Adrenal gland (tissue), 12 donors: ENCODE results near the gene OPCML. TPM values are rescaled to one million over a fixed set of nuclear protein-coding genes. Genes with fewer than 3 reads are reported as not detected.

Source experiments
- DNase-seq, 7 donors: peaks; one replicate each; pipeline ENCODE4 v3.0.0-alpha.2; 2019 to 2020
- H3K27ac ChIP-seq, 5 donors: fragments of 200-600 bp; sonication (generic) in 4 of 5; 1 replicate in 3 of 5; 2 replicates in 2 of 5; pipeline versions ENCODE4 v1.5.1 to v1.8.0; 2016 to 2020; ENCODE audit warnings: mild to moderate bottlenecking in 1 of 5
- H3K27me3 ChIP-seq: fragments of 200-600 bp; 2 replicates; pipeline ENCODE4 v1.8.0; 2021
- H3K36me3 ChIP-seq, 2 donors: fragments of 200-600 bp; replicated peaks in 1 of 2; 1 replicate in 1 of 2; 2 replicates in 1 of 2; pipeline versions ENCODE4 v1.5.1 to v1.8.0; 2018 to 2022
- H3K4me1 ChIP-seq, 2 donors: fragments of 200-600 bp; replicated peaks in 1 of 2; 1 replicate in 1 of 2; 2 replicates in 1 of 2; pipeline versions ENCODE4 v1.5.1 to v1.8.0; 2018 to 2021
- H3K4me3 ChIP-seq, 4 donors: fragments of 200-600 bp; sonication (generic) in 3 of 4; one replicate each; pipeline ENCODE4 v1.5.1; 2016 to 2018
- H3K9me3 ChIP-seq, 3 donors: fragments of 200-600 bp; sonication (generic) in 1 of 3; replicated peaks in 1 of 3; 1 replicate in 2 of 3; 2 replicates in 1 of 3; pipeline versions ENCODE4 v1.5.1 to v1.8.0; 2016 to 2021
- POLR2A ChIP-seq, 2 donors: fragments of 450-650 bp; IDR thresholded peaks; one replicate each; pipeline ENCODE4 v1.6.1; 2017; ENCODE audit warnings: antibody characterized with exemption in 2 of 2, mild to moderate bottlenecking in 2 of 2, moderate library complexity in 1 of 2
- WGBS, 4 donors: extraction: QIAGEN DNeasy Blood & Tissue Kit in 2 of 4; methylation state at CpG; one replicate each; pipeline versions ENCODE4 v1.1.5 to v1.1.7; 2013 to 2017; 5-methylcytosine and 5-hydroxymethylcytosine counted together
- intact Hi-C, 2 donors: fragments of 100-400 bp; cut with DNase I; formaldehyde crosslinking; loops; one replicate each; pipeline versions ENCODE4 v1.14.1 to v1.15.0; 2022 to 2023
- polyA plus RNA-seq, 3 donors: library from polyadenylated mRNA; stranded (reverse); fragments of 200-250 nt in 2 of 3; fragments of 350-450 nt in 1 of 3; fragmentation: Illumina TruSeq in 1 of 3; extraction: RNeasy Lipid Tissue Mini Kit (QIAGEN cat#74804) in 1 of 3; gene quantifications; one replicate each; pipeline ENCODE4 v1.2.3, GENCODE V29; 2013 to 2014
- total RNA-seq, 9 donors: library from RNA; depleted of rRNA in 4 of 9; stranded (reverse); fragments of >200 nt in 4 of 9; fragments of 120-200 nt in 1 of 9; fragmentation: NEBNext Ultra II Directional in 1 of 9; extraction: Animal tissue kit (Norgen Biotek cat#: 25700) in 1 of 9; gene quantifications; one replicate each; pipeline versions ENCODE4 v1.1.0 to v1.2.4, GENCODE V29; 2013 to 2023
- TF ChIP-seq, protein P1 (sequence below), 6 experiments: fragments of 450-650 bp in 4 of 6; fragments of 200-600 bp in 2 of 6; sonication (generic) in 1 of 6; IDR thresholded peaks; 1 replicate in 5 of 6; 2 replicates in 1 of 6; pipeline versions ENCODE4 v1.5.1 to v1.8.0; 2016 to 2021; ENCODE audit warnings: antibody characterized with exemption in 6 of 6, mild to moderate bottlenecking in 2 of 6, moderate library complexity in 1 of 6
- donor health status: healthy with polysubstance abuse.
- donor health status: Bipolar disorder and iron deficiency.
- donor health status: DM: yes; HTN: yes; CAD: no.
- donor health status: DM: no; HTN: no; CAD: no.
- donor health status: DM: no; HTN: no; CAD: no.
- donor health status: DM: yes; HTN: yes; CAD: no.

Gene OPCML
- total and polyA plus RNA-seq, 12 donors = 0.10 to 5.5 (median 0.72) TPM; not detected in 5

DNA sequence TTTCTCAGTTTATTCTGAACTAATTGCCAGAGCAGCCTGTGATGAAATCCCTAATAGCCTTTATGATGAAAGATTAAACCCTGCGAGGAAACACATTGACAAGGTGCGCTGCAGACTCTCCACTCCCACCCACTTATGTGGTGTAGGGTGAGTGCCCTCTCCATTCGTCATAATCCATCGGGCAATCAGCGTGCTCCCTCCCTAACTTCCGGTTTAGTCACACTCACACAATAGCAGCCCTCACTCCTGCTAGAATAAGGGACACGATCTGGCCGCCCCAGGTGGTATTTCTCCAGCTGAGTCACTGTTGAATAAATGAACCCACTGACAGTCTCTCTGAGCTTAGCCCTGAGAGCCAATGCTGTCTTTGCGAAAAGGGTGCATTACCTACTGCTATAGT, 188.3 kb downstream of the OPCML start:
- intact Hi-C loops = no loop called here
- Histone ChIP-seq H3K4me3 (no peak overlapping the region), H3K27ac (no peak overlapping the region), H3K27me3 (peaks cover 5% of the 10 kb centered on the region), H3K9me3 (no peaks in the 10 kb centered on the region), H3K4me1 (no peaks in the 10 kb centered on the region), H3K36me3 (no peaks in the 10 kb centered on the region)
- no peak for TF ChIP-seq POLR2A (IDR thresholded peaks at IDR 0.05)
- TF ChIP-seq, protein P1, sequence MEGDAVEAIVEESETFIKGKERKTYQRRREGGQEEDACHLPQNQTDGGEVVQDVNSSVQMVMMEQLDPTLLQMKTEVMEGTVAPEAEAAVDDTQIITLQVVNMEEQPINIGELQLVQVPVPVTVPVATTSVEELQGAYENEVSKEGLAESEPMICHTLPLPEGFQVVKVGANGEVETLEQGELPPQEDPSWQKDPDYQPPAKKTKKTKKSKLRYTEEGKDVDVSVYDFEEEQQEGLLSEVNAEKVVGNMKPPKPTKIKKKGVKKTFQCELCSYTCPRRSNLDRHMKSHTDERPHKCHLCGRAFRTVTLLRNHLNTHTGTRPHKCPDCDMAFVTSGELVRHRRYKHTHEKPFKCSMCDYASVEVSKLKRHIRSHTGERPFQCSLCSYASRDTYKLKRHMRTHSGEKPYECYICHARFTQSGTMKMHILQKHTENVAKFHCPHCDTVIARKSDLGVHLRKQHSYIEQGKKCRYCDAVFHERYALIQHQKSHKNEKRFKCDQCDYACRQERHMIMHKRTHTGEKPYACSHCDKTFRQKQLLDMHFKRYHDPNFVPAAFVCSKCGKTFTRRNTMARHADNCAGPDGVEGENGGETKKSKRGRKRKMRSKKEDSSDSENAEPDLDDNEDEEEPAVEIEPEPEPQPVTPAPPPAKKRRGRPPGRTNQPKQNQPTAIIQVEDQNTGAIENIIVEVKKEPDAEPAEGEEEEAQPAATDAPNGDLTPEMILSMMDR (IDR thresholded peaks at IDR 0.05) = no peak
- no peak for DNase-seq
- 48 to 67% (median 60%) methylated on average over 9 of the region's 9 CpGs for WGBS, 4 donors

DNA sequence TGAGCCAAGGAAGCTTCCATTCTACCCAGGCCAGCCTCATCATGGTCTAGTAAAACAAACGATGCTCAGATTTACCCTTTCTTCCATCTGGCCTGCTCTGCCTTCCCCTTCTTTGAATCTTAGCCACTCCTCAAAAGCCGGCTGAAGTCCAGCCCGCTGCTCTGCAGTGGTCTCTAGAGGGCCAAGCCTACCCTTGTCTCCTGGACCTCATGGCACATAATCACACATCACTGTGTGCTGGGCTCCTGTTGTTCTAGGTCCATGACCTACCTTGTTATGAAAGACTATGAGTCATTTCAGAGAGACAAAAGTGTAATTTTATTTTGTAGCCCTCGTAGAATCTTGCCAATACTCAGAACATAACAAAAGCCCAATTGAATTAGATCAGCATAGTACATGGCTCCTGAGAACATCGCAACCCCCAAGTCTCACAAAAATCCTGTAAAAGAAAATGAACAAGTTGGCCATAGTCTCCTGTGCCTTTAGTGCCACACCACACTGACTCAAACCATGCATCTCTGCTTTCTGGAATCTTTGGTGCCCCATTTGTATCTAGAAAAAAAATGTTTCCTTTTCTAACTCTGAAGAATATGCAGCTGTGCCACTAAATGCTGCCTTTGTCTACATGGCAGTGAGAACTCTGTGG, 192.7 kb downstream of the OPCML start:
- H3K27ac ChIP-seq = no peak overlapping the region
- H3K4me3 ChIP-seq = no peak overlapping the region
- H3K9me3 ChIP-seq = no peaks in the 10 kb centered on the region
- H3K4me1 ChIP-seq = no peaks in the 10 kb centered on the region
- intact Hi-C loops = no loop called here
- no peak for DNase-seq
- no peak for TF ChIP-seq POLR2A (IDR thresholded peaks at IDR 0.05)
- TF ChIP-seq, protein P1 (IDR thresholded peaks at IDR 0.05) = no peak
- WGBS, 4 donors = 66 to 74% (median 69%) methylated on average over 4 to 5 of the region's 5 CpGs
- peaks cover 1% of the 10 kb centered on the region for H3K27me3 ChIP-seq
- H3K36me3 ChIP-seq = no peaks in the 10 kb centered on the region

DNA sequence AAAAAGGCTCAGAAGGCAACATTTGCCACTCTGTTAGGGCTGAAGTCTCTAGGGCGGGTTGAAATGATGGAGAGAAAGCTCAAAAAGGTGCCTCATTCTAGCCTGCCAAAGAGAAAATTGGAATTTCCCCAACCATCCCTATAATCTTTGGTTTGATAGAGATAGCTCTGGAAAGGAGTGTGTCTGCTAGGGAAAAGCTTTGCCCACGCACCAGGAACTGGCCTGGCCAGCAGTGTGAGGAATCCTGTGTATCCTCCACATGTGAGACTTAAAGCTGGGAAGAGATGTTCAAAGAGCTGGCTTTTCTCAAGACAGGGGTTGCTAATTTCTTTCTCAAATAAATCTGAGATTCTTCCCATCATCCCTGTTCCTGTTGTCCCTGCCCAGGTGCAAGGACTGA, 193.7 kb downstream of the OPCML start:
- H3K4me3 ChIP-seq = no peak overlapping the region
- intact Hi-C loops = no loop called here
- no peaks in the 10 kb centered on the region for H3K36me3 ChIP-seq
- TF ChIP-seq, protein P1 (IDR thresholded peaks at IDR 0.05) = no peak
- H3K27ac ChIP-seq = no peak overlapping the region
- no peaks in the 10 kb centered on the region for H3K4me1 ChIP-seq
- H3K9me3 ChIP-seq = no peaks in the 10 kb centered on the region
- H3K27me3 ChIP-seq = no peaks in the 10 kb centered on the region
- 32 to 73% (median 57%) methylated on average over 2 of the region's 2 CpGs for WGBS, 4 donors
- no peak for DNase-seq

DNA sequence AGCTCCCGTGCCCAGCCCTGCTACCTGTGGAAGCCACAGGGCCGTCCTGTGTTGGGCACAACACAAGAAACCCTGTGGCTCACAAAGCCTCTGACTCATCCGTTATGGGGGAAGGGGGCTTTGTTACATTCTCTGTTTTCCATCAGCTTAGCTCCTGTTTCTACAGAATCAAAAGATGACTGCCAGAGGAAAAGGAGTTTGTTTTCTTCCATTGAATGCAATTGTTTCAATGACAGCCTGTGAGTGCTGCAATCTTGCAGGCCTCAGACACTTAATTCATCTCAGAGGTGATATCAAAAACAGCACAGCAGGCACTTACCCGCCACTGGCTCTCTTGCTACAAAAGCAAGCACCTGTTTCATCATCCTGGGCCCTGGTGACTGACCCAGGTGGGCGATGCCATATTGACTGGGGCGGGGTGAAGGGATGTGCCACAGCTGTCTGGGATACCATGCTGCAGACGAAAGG, 194.3 kb downstream of the OPCML start:
- Histone ChIP-seq H3K4me3 (no peak overlapping the region), H3K36me3 (no peaks in the 10 kb centered on the region), H3K27me3 (no peaks in the 10 kb centered on the region), H3K27ac (no peak overlapping the region), H3K4me1 (no peaks in the 10 kb centered on the region), H3K9me3 (no peaks in the 10 kb centered on the region)
- 63 to 77% (median 69%) methylated on average over 7 of the region's 7 CpGs for WGBS, 4 donors
- no peak for TF ChIP-seq POLR2A (IDR thresholded peaks at IDR 0.05)
- TF ChIP-seq, protein P1 (IDR thresholded peaks at IDR 0.05) = no peak
- DNase-seq = no peak
- intact Hi-C loops = no loop called here
